Natural killer cell (primary cell): ENCODE measurements around the gene EBP. TPM values are rescaled to one million over a fixed set of nuclear protein-coding genes. Genes with fewer than 3 reads are reported as not detected.
A peak's percentile ranks its signal among the peaks of the same experiment; 100 is the strongest.

ENCODE experiments used
- ATAC-seq, 3 donors: fragments of 150-1000 bp in 2 of 3; fragments of 200-7000 bp in 1 of 3; cut with Tn5 transposase; 1 replicate in 1 of 3; 2 replicates in 2 of 3; pipeline ENCODE4 v1.10.0; 2021; ENCODE audit warnings: mild to moderate bottlenecking in 2 of 3, moderate library complexity in 2 of 3
- DNase-seq, 2 donors: peaks; one replicate each; pipeline versions ENCODE4 v3.0.0 to v3.0.0-alpha.2; 2013 to 2021; ENCODE audit warnings: mixed read lengths in 1 of 2
- H3K27ac ChIP-seq: one replicate; pipeline ENCODE4 v1.5.1; 2013; ENCODE audit warnings: mild to moderate bottlenecking, low read length
- H3K27me3 ChIP-seq: one replicate; pipeline ENCODE4 v1.6.1; 2013; ENCODE audit warnings: low read length; ENCODE audit not compliant: control insufficient read depth, insufficient read depth
- H3K36me3 ChIP-seq: one replicate; pipeline ENCODE4 v1.6.1; 2013; ENCODE audit warnings: low read length; ENCODE audit not compliant: control insufficient read depth, insufficient read depth
- H3K4me1 ChIP-seq: one replicate; pipeline ENCODE4 v1.6.1; 2013; ENCODE audit warnings: low read length; ENCODE audit not compliant: control insufficient read depth, insufficient read depth
- H3K4me3 ChIP-seq: one replicate; pipeline ENCODE4 v1.5.1; 2013; ENCODE audit warnings: low read length
- H3K9me3 ChIP-seq: one replicate; pipeline ENCODE4 v1.6.1; 2013; ENCODE audit warnings: low read length; ENCODE audit not compliant: control insufficient read depth, insufficient read depth
- H3K27ac Mint-ChIP-seq, 2 donors: one replicate each; pipeline ENCODE4 v1.8.0; 2022; ENCODE audit warnings: mild to moderate bottlenecking in 2 of 2, mixed read lengths in 2 of 2, moderate library complexity in 1 of 2
- H3K27me3 Mint-ChIP-seq, 2 donors: one replicate each; pipeline ENCODE4 v1.8.0; 2022; ENCODE audit warnings: low read depth in 2 of 2, mixed read lengths in 2 of 2
- H3K36me3 Mint-ChIP-seq: one replicate; pipeline ENCODE4 v1.8.0; 2022; ENCODE audit warnings: mixed read lengths
- H3K4me1 Mint-ChIP-seq, 2 donors: one replicate each; pipeline ENCODE4 v1.8.0; 2022; ENCODE audit warnings: mixed read lengths in 2 of 2
- H3K4me3 Mint-ChIP-seq: one replicate; pipeline ENCODE4 v1.8.0; 2022; ENCODE audit warnings: mild to moderate bottlenecking, moderate library complexity, mixed read lengths
- H3K9me3 Mint-ChIP-seq, 2 donors: one replicate each; pipeline ENCODE4 v1.8.0; 2022; ENCODE audit warnings: mixed read lengths in 2 of 2
- CTCF ChIP-seq: fragments of 200-600 bp; IDR thresholded peaks from one replicate; pipeline ENCODE4 v1.8.0; 2022; ENCODE audit warnings: antibody characterized with exemption
- WGBS: methylation state at CpG from one replicate; pipeline ENCODE4 v1.1.7; 2013; ENCODE audit warnings: missing lambda C conversion rate; ENCODE audit not compliant: insufficient coverage; 5-methylcytosine and 5-hydroxymethylcytosine counted together
- intact Hi-C: fragments of 100-400 bp; cut with micrococcal nuclease; formaldehyde crosslinking; loops from one replicate; pipeline ENCODE4 v1.14.2; 2022
- total RNA-seq, 4 donors: library from RNA; stranded (reverse); fragments of 120-200 nt in 1 of 4; gene quantifications; one replicate each; pipeline versions ENCODE4 v1.2.3 to v1.2.4, GENCODE V29; 2013 to 2022

Gene EBP
- total RNA-seq, 3 donors from 2014 or later (not counting 1 experiment from before 2014, with no cell fraction given), result 91.6 to 115 (median 97.6) TPM

GRCh38 chrX:48508400-48509244, 13.0 kb upstream of the EBP start, which contains the start of gene PORCN:
PORCN (plus strand) TSS chrX:48508992; CDS start chrX:48509821, 829 bp downstream.
- intact Hi-C loops, result no loop called here
- no peaks in the 10 kb centered on the region for H3K36me3 Mint-ChIP-seq

GRCh38 chrX:48509245-48509590, 12.4 kb upstream of the EBP start:
- Mint-ChIP-seq H3K27ac (peak overlapping the region; percentile 65 to 94), H3K4me1 (peaks cover 7 to 31% of the 10 kb centered on the region in 2 donors), H3K36me3 (no peaks in the 10 kb centered on the region), H3K4me3 (peak overlapping the region; percentile 90), H3K9me3 (no peaks in the 10 kb centered on the region), H3K27me3 (no peaks in the 10 kb centered on the region)
- H3K9me3 ChIP-seq, result no peaks in the 10 kb centered on the region
- H3K27me3 ChIP-seq, result no peaks in the 10 kb centered on the region
- no peaks in the 10 kb centered on the region for H3K36me3 ChIP-seq
- peak overlapping the region; percentile 71 for H3K27ac ChIP-seq
- WGBS, result 2% methylated on average over 10 of the region's 16 CpGs
- H3K4me3 ChIP-seq, result peak overlapping the region; percentile 84
- ATAC-seq (peak; percentile 35 to 55 (median 36)), DNase-seq (peak in 1 of 2 donors; percentile 45)
- intact Hi-C loops, result no loop called here
- no peak for TF ChIP-seq CTCF
- peaks cover 16% of the 10 kb centered on the region for H3K4me1 ChIP-seq

More at GRCh38 chrX:48508400-48509244, 13.0 kb upstream of the EBP start, which contains the start of gene PORCN:
- no peaks in the 10 kb centered on the region for H3K27me3 Mint-ChIP-seq
- no peaks in the 10 kb centered on the region for H3K27me3 ChIP-seq
- H3K27ac ChIP-seq, result peak within 1 kb of the TSS; percentile 88
- ATAC-seq (peak; percentile 94 to 96 (median 95)), DNase-seq (peak; percentile 67 to 81)
- peaks cover 7 to 31% of the 10 kb centered on the region in 2 donors for H3K4me1 Mint-ChIP-seq
- H3K36me3 ChIP-seq, result no peaks in the 10 kb centered on the region
- TF ChIP-seq CTCF, result no peak
- peak within 1 kb of the TSS; percentile 90 for H3K4me3 Mint-ChIP-seq
- H3K9me3 Mint-ChIP-seq, result no peaks in the 10 kb centered on the region
- under 1% methylated on average over 56 of the region's 65 CpGs for WGBS
- H3K9me3 ChIP-seq, result no peaks in the 10 kb centered on the region
- H3K4me1 ChIP-seq, result peaks cover 16% of the 10 kb centered on the region
- peak within 1 kb of the TSS; percentile 84 for H3K4me3 ChIP-seq
- peak within 1 kb of the TSS; percentile 65 to 94 for H3K27ac Mint-ChIP-seq

- Histone ChIP-seq H3K36me3 (no peaks in the 10 kb centered on the region), H3K9me3 (no peaks in the 10 kb centered on the region), H3K4me1 (peaks cover 16% of the 10 kb centered on the region), H3K27ac (no peak overlapping the region), H3K27me3 (no peaks in the 10 kb centered on the region), H3K4me3 (peak overlapping the region; percentile 84)
- peak overlapping the region; percentile 90 for H3K4me3 Mint-ChIP-seq
- no peaks in the 10 kb centered on the region for H3K27me3 Mint-ChIP-seq
- no peak for TF ChIP-seq CTCF
- H3K27ac Mint-ChIP-seq, result peak overlapping the region; percentile 65 to 94
- no peaks in the 10 kb centered on the region for H3K36me3 Mint-ChIP-seq
- H3K9me3 Mint-ChIP-seq, result no peaks in the 10 kb centered on the region
- WGBS, result 83% methylated on average over 11 of the region's 11 CpGs
- no peak for ATAC-seq
- intact Hi-C loops, result no loop called here
- peaks cover 7 to 31% of the 10 kb centered on the region in 2 donors for H3K4me1 Mint-ChIP-seq
- no peak for DNase-seq
Observed at GRCh38 chrX:48509619-48510018, 12.0 kb upstream of the EBP start.
